Measurements from ENCODE around the gene ASGR2. TPM values are rescaled to one million over a fixed set of nuclear protein-coding genes. Genes with fewer than 3 reads are reported as not detected.

The ASGR2 gene
- total and polyA plus RNA-seq, 2 donors (not counting 1 experiment from before 2014, with no cell fraction given), result not detected

GRCh38 chr17:7131423-7131791, 16.8 kb upstream of the ASGR2 start:
- H3K36me3 ChIP-seq (ENCODE audit: control insufficient read depth, insufficient read depth, low read length), result no peaks in the 10 kb centered on the region
- no peak overlapping the region for H3K4me3 ChIP-seq (replicated peaks in 1 of 4; ENCODE audit: control extremely low read depth in 1 of 4, insufficient read depth in 1 of 4, low read depth in 3 of 4, low read length in 4 of 4)
- H3K27ac ChIP-seq (ENCODE audit: insufficient read depth, low read length), result no peak overlapping the region
- H3K4me1 ChIP-seq (ENCODE audit: control insufficient read depth, extremely low read depth, insufficient read depth, low read length), result no peaks in the 10 kb centered on the region
- H3K79me2 ChIP-seq (ENCODE audit: control insufficient read depth, insufficient read depth, low read length), result no peaks in the 10 kb centered on the region
- peaks cover under 1% of the 10 kb centered on the region for H3K27me3 ChIP-seq (ENCODE audit: control insufficient read depth, insufficient read depth, low read length)
- no peaks in the 10 kb centered on the region for H4K20me1 ChIP-seq (ENCODE audit: control insufficient read depth, extremely low read depth, insufficient read depth, low read length)
- H3K9me3 ChIP-seq (ENCODE audit: control insufficient read depth, insufficient read depth, low read depth, low read length), result no peaks in the 10 kb centered on the region
- TF ChIP-seq EZH2 (IDR thresholded peaks at IDR 0.05; ENCODE audit: low read length, missing control alignments), result no peak
- TF ChIP-seq CTCF (conservative IDR thresholded peaks at IDR 0.05 in 1 of 2, IDR thresholded peaks at IDR 0.05 in 1 of 2; ENCODE audit: low read depth in 1 of 2, low read length in 2 of 2), result no peak
- H3K9ac ChIP-seq (ENCODE audit: insufficient read depth, low read length), result no peak overlapping the region
- H3K4me2 ChIP-seq (ENCODE audit: extremely low read depth, insufficient read depth, low read length), result no peak overlapping the region
- no peak for DNase-seq (ENCODE audit: low read depth in 2 of 2)
- no peak overlapping the region for H2AFZ ChIP-seq (ENCODE audit: low read length)

- Histone ChIP-seq H3K4me1 (ENCODE audit: control insufficient read depth, extremely low read depth, insufficient read depth, low read length) (no peaks in the 10 kb centered on the region), H3K9ac (ENCODE audit: insufficient read depth, low read length) (no peak overlapping the region), H3K9me3 (ENCODE audit: control insufficient read depth, insufficient read depth, low read depth, low read length) (no peaks in the 10 kb centered on the region), H3K27me3 (ENCODE audit: control insufficient read depth, insufficient read depth, low read length) (no peaks in the 10 kb centered on the region), H3K4me3 (replicated peaks in 1 of 4; ENCODE audit: control extremely low read depth in 1 of 4, insufficient read depth in 1 of 4, low read depth in 3 of 4, low read length in 4 of 4) (no peak overlapping the region), H3K36me3 (ENCODE audit: control insufficient read depth, insufficient read depth, low read length) (no peaks in the 10 kb centered on the region), H2AFZ (ENCODE audit: low read length) (no peak overlapping the region), H3K27ac (ENCODE audit: insufficient read depth, low read length) (no peak overlapping the region), H3K4me2 (ENCODE audit: extremely low read depth, insufficient read depth, low read length) (no peak overlapping the region), H4K20me1 (ENCODE audit: control insufficient read depth, extremely low read depth, insufficient read depth, low read length) (no peaks in the 10 kb centered on the region), H3K79me2 (ENCODE audit: control insufficient read depth, insufficient read depth, low read length) (no peaks in the 10 kb centered on the region)
- DNase-seq (ENCODE audit: low read depth in 2 of 2), result no peak
- TF ChIP-seq EZH2 (IDR thresholded peaks at IDR 0.05; ENCODE audit: low read length, missing control alignments) (no peak), CTCF (conservative IDR thresholded peaks at IDR 0.05 in 1 of 2, IDR thresholded peaks at IDR 0.05 in 1 of 2; ENCODE audit: low read depth in 1 of 2, low read length in 2 of 2) (no peak)
Observed at GRCh38 chr17:7130621-7131422, 16.2 kb upstream of the ASGR2 start.

GRCh38 chr17:7129311-7129710, 14.7 kb upstream of the ASGR2 start:
- Histone ChIP-seq H3K4me3 (replicated peaks in 1 of 4; ENCODE audit: control extremely low read depth in 1 of 4, insufficient read depth in 1 of 4, low read depth in 3 of 4, low read length in 4 of 4) (no peak overlapping the region), H3K9me3 (ENCODE audit: control insufficient read depth, insufficient read depth, low read depth, low read length) (no peaks in the 10 kb centered on the region), H3K79me2 (ENCODE audit: control insufficient read depth, insufficient read depth, low read length) (no peaks in the 10 kb centered on the region), H3K27me3 (ENCODE audit: control insufficient read depth, insufficient read depth, low read length) (no peaks in the 10 kb centered on the region), H2AFZ (ENCODE audit: low read length) (no peak overlapping the region), H3K36me3 (ENCODE audit: control insufficient read depth, insufficient read depth, low read length) (no peaks in the 10 kb centered on the region), H3K4me2 (ENCODE audit: extremely low read depth, insufficient read depth, low read length) (no peak overlapping the region), H3K4me1 (ENCODE audit: control insufficient read depth, extremely low read depth, insufficient read depth, low read length) (no peaks in the 10 kb centered on the region), H3K9ac (ENCODE audit: insufficient read depth, low read length) (no peak overlapping the region), H4K20me1 (ENCODE audit: control insufficient read depth, extremely low read depth, insufficient read depth, low read length) (no peaks in the 10 kb centered on the region), H3K27ac (ENCODE audit: insufficient read depth, low read length) (no peak overlapping the region)
- TF ChIP-seq EZH2 (IDR thresholded peaks at IDR 0.05; ENCODE audit: low read length, missing control alignments), result no peak
- no peak for TF ChIP-seq CTCF (conservative IDR thresholded peaks at IDR 0.05 in 1 of 2, IDR thresholded peaks at IDR 0.05 in 1 of 2; ENCODE audit: low read depth in 1 of 2, low read length in 2 of 2)
- no peak for DNase-seq (ENCODE audit: low read depth in 2 of 2)

Measured in fibroblast of lung (primary cell).